SU-DHL-6 (cell line): ENCODE data around the gene ASCC3.

Experiments
- H2AFZ ChIP-seq: fragments of 200-600 bp; sonication (generic); 2 replicates; pipeline ENCODE4 v1.6.1; 2014; ENCODE audit warnings: low read depth, mild to moderate bottlenecking, moderate library complexity, mixed read lengths, antibody characterized with exemption, low read length; ENCODE audit not compliant: severe bottlenecking
- H3F3A ChIP-seq: fragments of 200-600 bp; shearing (Covaris generic); 2 replicates; pipeline ENCODE4 v1.6.0; 2016; ENCODE audit warnings: antibody characterized with exemption, mild to moderate bottlenecking; ENCODE audit not compliant: insufficient read depth
- H3K27ac ChIP-seq: fragments of 200-600 bp; sonication (generic); 2 replicates; pipeline ENCODE4 v1.5.1; 2016; ENCODE audit warnings: low read depth, mild to moderate bottlenecking, low read length, moderate library complexity, mixed read lengths
- H3K27me3 ChIP-seq: fragments of 200-600 bp; sonication (generic), shearing (Covaris generic); 2 replicates; pipeline ENCODE4 v1.6.0; 2014; ENCODE audit warnings: mild to moderate bottlenecking, low read length
- H3K36me3 ChIP-seq: fragments of 200-600 bp; sonication (generic); 2 replicates; pipeline ENCODE4 v1.6.1; 2014; ENCODE audit warnings: mild to moderate bottlenecking, low read length, mixed read lengths
- H3K4me2 ChIP-seq: fragments of 300-600, 200-600 bp; shearing (Covaris generic), sonication (generic); 2 replicates; pipeline ENCODE4 v1.6.0; 2014; ENCODE audit warnings: low read length, low read depth, mild to moderate bottlenecking; ENCODE audit not compliant: poor library complexity, severe bottlenecking
- H3K4me3 ChIP-seq: fragments of 200-600 bp; sonication (generic); 2 replicates; pipeline ENCODE4 v1.5.1; 2014; ENCODE audit warnings: antibody characterized with exemption, low read length, mild to moderate bottlenecking, mixed read lengths; ENCODE audit not compliant: insufficient read depth, poor library complexity, severe bottlenecking
- H3K79me2 ChIP-seq: fragments of 200-600 bp; sonication (generic); 2 replicates; pipeline ENCODE4 v1.6.1; 2014; ENCODE audit warnings: mild to moderate bottlenecking, low read length, moderate library complexity; ENCODE audit not compliant: insufficient read depth
- H3K9ac ChIP-seq: fragments of 200-600 bp; sonication (generic); 2 replicates; pipeline ENCODE4 v1.7.0; 2014; ENCODE audit warnings: mild to moderate bottlenecking, low read length
- H3K9me2 ChIP-seq: fragments of 200-600 bp; sonication (generic); replicated peaks from 2 replicates; pipeline ENCODE4 v1.6.1; 2014; ENCODE audit warnings: low read length; ENCODE audit not compliant: insufficient read depth
- H3K9me3 ChIP-seq: fragments of 200-600 bp; sonication (generic); 2 replicates; pipeline ENCODE4 v1.6.1; 2014; ENCODE audit warnings: low read length, mixed read lengths; ENCODE audit not compliant: insufficient read depth
- H4K20me1 ChIP-seq: fragments of 200-600 bp; sonication (generic); 2 replicates; pipeline ENCODE4 v1.6.1; 2014; ENCODE audit warnings: low read depth, mild to moderate bottlenecking, antibody characterized with exemption, low read length, moderate library complexity, mixed read lengths
- EZH2phosphoT487 ChIP-seq: fragments of 200-600 bp; sonication (generic), shearing (Covaris generic); conservative IDR thresholded peaks from 2 replicates; pipeline ENCODE4 v1.6.1; 2018; ENCODE audit warnings: mild to moderate bottlenecking, antibody characterized with exemption, low read length, moderate library complexity, mixed read lengths
- TF ChIP-seq, protein P1 (sequence below): fragments of 200-600 bp; sonication (generic); IDR thresholded peaks from one replicate; pipeline ENCODE4 v1.5.1; 2017; ENCODE audit warnings: antibody characterized with exemption, mild to moderate bottlenecking, low read length, moderate library complexity; ENCODE audit not compliant: insufficient read depth, poor library complexity, severe bottlenecking

The ASCC3 gene

GRCh38 chr6:100678027-100678426, 203.1 kb downstream of the ASCC3 start:
- H3K27ac ChIP-seq: no peak overlapping the region
- H3F3A ChIP-seq: peaks cover 3% of the 10 kb centered on the region; the same call in 1 of the 2 replicates
- no peak for TF ChIP-seq EZH2phosphoT487
- TF ChIP-seq, protein P1, sequence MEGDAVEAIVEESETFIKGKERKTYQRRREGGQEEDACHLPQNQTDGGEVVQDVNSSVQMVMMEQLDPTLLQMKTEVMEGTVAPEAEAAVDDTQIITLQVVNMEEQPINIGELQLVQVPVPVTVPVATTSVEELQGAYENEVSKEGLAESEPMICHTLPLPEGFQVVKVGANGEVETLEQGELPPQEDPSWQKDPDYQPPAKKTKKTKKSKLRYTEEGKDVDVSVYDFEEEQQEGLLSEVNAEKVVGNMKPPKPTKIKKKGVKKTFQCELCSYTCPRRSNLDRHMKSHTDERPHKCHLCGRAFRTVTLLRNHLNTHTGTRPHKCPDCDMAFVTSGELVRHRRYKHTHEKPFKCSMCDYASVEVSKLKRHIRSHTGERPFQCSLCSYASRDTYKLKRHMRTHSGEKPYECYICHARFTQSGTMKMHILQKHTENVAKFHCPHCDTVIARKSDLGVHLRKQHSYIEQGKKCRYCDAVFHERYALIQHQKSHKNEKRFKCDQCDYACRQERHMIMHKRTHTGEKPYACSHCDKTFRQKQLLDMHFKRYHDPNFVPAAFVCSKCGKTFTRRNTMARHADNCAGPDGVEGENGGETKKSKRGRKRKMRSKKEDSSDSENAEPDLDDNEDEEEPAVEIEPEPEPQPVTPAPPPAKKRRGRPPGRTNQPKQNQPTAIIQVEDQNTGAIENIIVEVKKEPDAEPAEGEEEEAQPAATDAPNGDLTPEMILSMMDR: no peak
- H3K4me2 ChIP-seq: no peak overlapping the region
- no peak overlapping the region for H2AFZ ChIP-seq
- H3K9ac ChIP-seq: no peak overlapping the region
- no peaks in the 10 kb centered on the region for H3K9me2 ChIP-seq
- no peaks in the 10 kb centered on the region for H3K79me2 ChIP-seq
- H3K4me3 ChIP-seq: no peak overlapping the region
- no peaks in the 10 kb centered on the region for H3K9me3 ChIP-seq
- H3K36me3 ChIP-seq: peaks cover 4% of the 10 kb centered on the region; the same call in 1 of the 2 replicates
- no peaks in the 10 kb centered on the region for H3K27me3 ChIP-seq
- H4K20me1 ChIP-seq: no peaks in the 10 kb centered on the region

DNA sequence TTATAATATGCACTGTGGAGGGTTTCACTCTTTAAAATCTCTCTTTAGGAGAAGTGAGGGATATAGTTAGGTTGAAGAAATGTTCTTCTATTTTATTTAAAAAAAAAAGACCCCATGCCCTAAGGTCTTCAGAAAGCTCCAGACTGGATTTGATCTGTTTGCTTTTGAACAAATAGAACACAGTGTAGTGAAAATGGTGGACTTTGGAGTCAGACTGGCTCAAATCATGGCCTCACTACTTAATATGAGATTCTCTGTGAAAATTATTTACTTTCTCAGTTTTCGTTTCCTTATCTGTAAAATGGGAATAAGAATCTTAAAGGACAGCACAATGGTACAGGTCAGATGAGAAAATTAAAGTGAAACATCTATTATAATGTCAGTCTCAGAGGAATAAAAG, 203.9 kb downstream of the ASCC3 start:
- Histone ChIP-seq H3K4me3 (no peak overlapping the region), H4K20me1 (no peaks in the 10 kb centered on the region), H3K36me3 (peaks cover 6% of the 10 kb centered on the region; the same call in 1 of the 2 replicates), H3K9ac (no peak overlapping the region), H3K9me3 (no peaks in the 10 kb centered on the region), H3K27ac (no peak overlapping the region), H3K27me3 (no peaks in the 10 kb centered on the region), H2AFZ (no peak overlapping the region), H3K79me2 (no peaks in the 10 kb centered on the region), H3K4me2 (no peak overlapping the region), H3K9me2 (no peaks in the 10 kb centered on the region), H3F3A (peaks cover 3% of the 10 kb centered on the region; the same call in 1 of the 2 replicates)
- TF ChIP-seq, protein P1: no peak
- TF ChIP-seq EZH2phosphoT487: no peak

GRCh38 chr6:100673641-100674040, 207.5 kb downstream of the ASCC3 start:
- peaks cover 3% of the 10 kb centered on the region; the same call in 1 of the 2 replicates for H3F3A ChIP-seq
- no peaks in the 10 kb centered on the region for H3K9me3 ChIP-seq
- H3K36me3 ChIP-seq: peaks cover 20% of the 10 kb centered on the region; the same call in 1 of the 2 replicates
- no peaks in the 10 kb centered on the region for H4K20me1 ChIP-seq
- H3K9me2 ChIP-seq: no peaks in the 10 kb centered on the region
- no peaks in the 10 kb centered on the region for H3K27me3 ChIP-seq
- no peak overlapping the region for H3K4me2 ChIP-seq
- H3K27ac ChIP-seq: no peak overlapping the region
- H2AFZ ChIP-seq: no peak overlapping the region
- H3K79me2 ChIP-seq: no peaks in the 10 kb centered on the region
- no peak overlapping the region for H3K4me3 ChIP-seq
- TF ChIP-seq EZH2phosphoT487: no peak
- TF ChIP-seq, protein P1: no peak
- no peak overlapping the region for H3K9ac ChIP-seq
